ENCODE data around the gene SYNC. TPM values are rescaled to one million over a fixed set of nuclear protein-coding genes. Genes with fewer than 3 reads are reported as not detected.
A peak's percentile ranks its signal among the peaks of the same experiment; 100 is the strongest.
"Not testable (repeated sequence)": the region's sequence is repeated elsewhere in the genome, so short reads cannot be mapped to it uniquely, and the experiment has no call there.

SYNC gene
- total RNA-seq, 2 experiments from 2014 or later = not detected

DNA sequence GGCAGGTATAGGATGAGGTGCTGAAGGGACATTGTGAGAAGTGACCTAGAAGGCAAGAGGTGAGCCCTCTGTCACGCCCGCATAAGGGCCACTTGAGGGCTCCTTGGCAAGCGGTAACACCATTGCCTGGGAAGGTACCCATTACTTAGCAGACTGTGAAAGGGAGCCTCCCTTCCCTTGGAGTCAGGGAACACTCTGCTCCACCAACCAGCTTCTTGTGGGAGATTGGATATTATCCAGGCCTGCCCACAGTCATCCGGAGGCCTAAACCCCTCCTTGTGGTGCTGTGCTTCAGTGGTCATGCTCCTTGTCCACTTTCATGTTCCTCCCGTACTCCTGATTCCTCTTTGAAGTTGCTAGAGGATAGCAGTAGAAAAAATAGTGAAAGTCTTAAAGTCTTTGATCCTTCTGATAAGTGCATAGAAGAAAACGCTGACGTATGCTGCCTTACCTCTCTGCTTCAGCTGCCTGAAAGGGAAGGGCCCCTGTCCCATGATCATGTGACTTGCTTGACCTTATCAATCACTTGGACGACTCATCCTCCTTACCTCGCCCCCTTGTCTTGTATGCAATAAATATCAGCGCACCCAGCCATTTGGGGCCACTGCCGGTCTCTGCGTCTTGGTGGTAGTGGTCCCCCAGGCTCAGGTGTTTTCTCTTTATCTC is 35.5 kb downstream of the SYNC start:
- peaks cover 5% of the 10 kb centered on the region for H3K4me1 Mint-ChIP-seq
- H3K9me3 Mint-ChIP-seq = no peaks in the 10 kb centered on the region
- peaks cover 26% of the 10 kb centered on the region for H3K36me3 Mint-ChIP-seq
- H3K27me3 Mint-ChIP-seq = no peaks in the 10 kb centered on the region
- POLR2A ChIA-PET = interaction anchor here (1.1 kb wide), 1 partner anchor 10 kb away, joined by 3 read pairs; no protein-coding TSS in a partner anchor
- ATAC-seq (ENCODE audit: low read depth) (no peak), DNase-seq (no peak)
- H3K27ac Mint-ChIP-seq = no peak overlapping the region
- no peak overlapping the region for H3K4me3 Mint-ChIP-seq

DNA sequence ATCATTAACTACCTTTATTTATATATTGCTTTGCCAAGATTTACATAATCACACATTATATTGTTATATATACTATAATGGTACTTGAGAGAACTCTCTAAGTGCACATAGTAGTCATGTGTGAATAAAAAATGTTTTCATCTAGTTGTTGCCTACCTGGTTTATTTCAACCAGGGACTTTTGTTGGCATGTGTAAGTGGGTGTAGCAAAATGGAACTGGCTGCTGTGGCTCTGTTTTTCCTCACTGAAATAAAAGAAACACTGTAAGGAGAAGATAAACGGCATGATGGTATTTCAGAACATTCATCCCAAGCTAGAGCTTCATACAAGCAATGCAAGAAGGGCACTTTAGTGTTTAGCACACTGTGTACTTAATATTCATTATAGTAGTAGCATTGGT is 36.7 kb downstream of the SYNC start:
- no peak for DNase-seq
- Mint-ChIP-seq H3K4me3 (no peak overlapping the region), H3K36me3 (peaks cover 26% of the 10 kb centered on the region), H3K27me3 (no peaks in the 10 kb centered on the region), H3K27ac (no peak overlapping the region), H3K9me3 (no peaks in the 10 kb centered on the region), H3K4me1 (peaks cover 7% of the 10 kb centered on the region)
- POLR2A ChIA-PET = interaction anchor here (1.1 kb wide), 1 partner anchor 11 kb away, joined by 3 read pairs; no protein-coding TSS in a partner anchor
- ATAC-seq (ENCODE audit: low read depth) = no peak

- H3K36me3 Mint-ChIP-seq = peaks cover 46% of the 10 kb centered on the region
- H3K4me1 Mint-ChIP-seq = peaks cover 28% of the 10 kb centered on the region
- no peak for DNase-seq
- no peak overlapping the region for H3K4me3 Mint-ChIP-seq
- POLR2A ChIA-PET = no interaction called here
- H3K9me3 Mint-ChIP-seq = no peaks in the 10 kb centered on the region
- H3K27me3 Mint-ChIP-seq = no peaks in the 10 kb centered on the region
- no peak overlapping the region for H3K27ac Mint-ChIP-seq
- no peak for ATAC-seq (ENCODE audit: low read depth)
These were observed 43.0 kb downstream of the SYNC start for GRCh38 chr1:32659581-32659980.

GRCh38 chr1:32652244-32652962 is 50.2 kb downstream of the SYNC start:
- Mint-ChIP-seq H3K27me3 (no peaks in the 10 kb centered on the region), H3K4me1 (peaks cover 36% of the 10 kb centered on the region), H3K9me3 (no peaks in the 10 kb centered on the region), H3K27ac (peak overlapping the region; percentile 98), H3K4me3 (peak overlapping the region; percentile 91), H3K36me3 (peaks cover 27% of the 10 kb centered on the region)
- ATAC-seq (ENCODE audit: low read depth) (no peak), DNase-seq (no peak)
- POLR2A ChIA-PET = interaction anchor here (1.2 to 3.0 kb wide), 3 partner anchors 10 to 25 kb away, joined by 3 to 14 read pairs (median 4); no protein-coding TSS in a partner anchor

- Mint-ChIP-seq H3K36me3 (peaks cover 24% of the 10 kb centered on the region), H3K4me3 (peak overlapping the region; percentile 91), H3K27ac (peak overlapping the region; percentile 98), H3K27me3 (no peaks in the 10 kb centered on the region), H3K9me3 (no peaks in the 10 kb centered on the region), H3K4me1 (peaks cover 34% of the 10 kb centered on the region)
- ATAC-seq (ENCODE audit: low read depth) (peak; percentile 5), DNase-seq (no peak)
- POLR2A ChIA-PET = interaction anchor here (0.6 to 3.0 kb wide), 13 partner anchors 11 to 360 kb away, joined by 3 to 14 read pairs (median 4); partner anchors contain the start of genes BSDC1, HDAC1, MARCKSL1 and S100PBP
These were observed 51.0 kb downstream of the SYNC start for GRCh38 chr1:32651461-32652073.

- Mint-ChIP-seq H3K4me1 (peaks cover 33% of the 10 kb centered on the region), H3K9me3 (no peaks in the 10 kb centered on the region), H3K27me3 (no peaks in the 10 kb centered on the region), H3K27ac (peak within 1 kb of the TSS; percentile 98), H3K4me3 (peak within 1 kb of the TSS; percentile 91), H3K36me3 (peaks cover 24% of the 10 kb centered on the region)
- POLR2A ChIA-PET = interaction anchor here (0.6 to 3.0 kb wide), 19 partner anchors 9 to 728 kb away, joined by 3 to 14 read pairs (median 4); partner anchors contain the start of genes BSDC1, HDAC1, KPNA6 and MARCKSL1
- ATAC-seq (ENCODE audit: low read depth) (peak; percentile 89), DNase-seq (peak; percentile 100)
These were observed 51.7 kb downstream of the SYNC start, which contains the start of gene RBBP4 for GRCh38 chr1:32650752-32651460. Gene RBBP4 (plus strand): TSS chr1:32651208. CDS start chr1:32651307, 99 bp downstream.

DNA sequence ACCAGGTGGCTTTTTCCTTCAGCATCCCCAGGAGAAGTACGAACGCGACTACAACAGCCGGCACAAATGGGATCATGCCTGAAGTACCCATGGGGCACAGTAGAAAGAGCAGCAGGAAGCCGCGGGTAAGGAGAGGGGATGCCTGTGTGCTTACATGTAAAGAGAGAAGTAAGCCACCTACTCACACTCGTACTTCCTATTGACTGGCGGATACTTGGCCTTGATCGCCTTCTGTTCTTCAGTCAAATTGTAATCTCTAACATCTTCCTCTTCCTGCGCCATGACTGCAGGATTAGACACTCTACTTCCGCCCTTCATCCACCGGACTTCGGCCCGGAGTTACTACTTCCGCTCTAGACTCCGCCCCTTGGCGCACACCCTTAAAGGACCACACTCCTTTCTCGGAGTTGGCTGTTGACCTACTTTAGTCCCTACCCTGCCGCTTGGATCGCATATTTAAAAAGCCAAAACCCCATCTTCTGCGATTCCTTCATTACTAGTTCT is 52.3 kb downstream of the SYNC start, which contains the start of gene ZBTB8OS:
ZBTB8OS (minus strand) TSS at position 303 of the 504 bp plus-strand sequence; CDS start at position 282, 21 bp downstream.
- H3K4me3 Mint-ChIP-seq = peak within 1 kb of the TSS; percentile 91
- H3K27ac Mint-ChIP-seq = peak within 1 kb of the TSS; percentile 98
- DNase-seq (peak; percentile 78), ATAC-seq (ENCODE audit: low read depth) (peak; percentile 71)
- POLR2A ChIA-PET = interaction anchor here (0.6 to 3.0 kb wide), 17 partner anchors 8 to 727 kb away, joined by 3 to 14 read pairs (median 4); partner anchors contain the start of genes BSDC1, KPNA6, MARCKSL1 and S100PBP
- H3K9me3 Mint-ChIP-seq = no peaks in the 10 kb centered on the region
- H3K36me3 Mint-ChIP-seq = peaks cover 20% of the 10 kb centered on the region
- peaks cover 29% of the 10 kb centered on the region for H3K4me1 Mint-ChIP-seq
- no peaks in the 10 kb centered on the region for H3K27me3 Mint-ChIP-seq

DNA sequence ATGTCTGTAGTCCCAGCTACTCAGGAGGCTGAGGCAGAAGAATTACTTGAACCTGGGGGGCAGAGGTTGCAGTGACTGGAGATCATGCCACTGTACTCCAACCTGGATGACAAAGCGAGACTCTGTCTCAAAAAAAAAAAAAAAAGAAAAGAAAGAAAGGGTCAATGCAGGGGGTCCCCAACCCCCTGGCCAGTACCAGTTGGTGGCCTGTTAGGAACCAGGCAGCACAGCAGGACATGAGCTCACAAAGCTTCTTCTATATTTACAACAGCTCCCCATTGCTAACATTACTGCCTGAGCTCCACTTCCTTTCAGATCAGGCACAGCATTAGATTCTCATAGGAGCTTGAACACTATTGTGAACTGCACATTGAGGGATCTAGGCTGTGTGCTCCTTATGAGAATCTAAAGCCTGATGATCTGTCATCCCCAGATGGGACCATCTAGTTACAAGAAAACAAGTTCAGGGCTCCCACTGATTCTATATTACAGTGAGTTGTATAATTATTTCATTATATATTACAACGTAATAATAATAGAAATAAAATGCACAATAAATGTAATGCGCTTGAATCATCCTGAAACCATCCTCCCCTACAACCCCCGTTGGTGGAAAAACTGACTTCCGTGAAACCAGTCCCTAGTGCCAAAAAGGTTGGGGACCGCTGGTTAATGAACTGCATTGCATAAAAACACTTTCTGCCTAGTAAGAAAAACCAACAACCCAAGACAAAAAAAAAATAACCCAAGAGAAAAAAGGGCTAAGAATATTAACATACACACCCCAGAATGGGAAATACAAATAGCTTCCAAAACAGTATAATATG is 55.0 kb downstream of the SYNC start:
- no peaks in the 10 kb centered on the region for H3K27me3 Mint-ChIP-seq
- no peaks in the 10 kb centered on the region for H3K9me3 Mint-ChIP-seq
- peak overlapping the region; percentile 67 for H3K27ac Mint-ChIP-seq
- DNase-seq (no peak), ATAC-seq (ENCODE audit: low read depth) (no peak)
- peak overlapping the region; percentile 91 for H3K4me3 Mint-ChIP-seq
- H3K36me3 Mint-ChIP-seq = peaks cover 8% of the 10 kb centered on the region
- peaks cover 14% of the 10 kb centered on the region for H3K4me1 Mint-ChIP-seq
- POLR2A ChIA-PET = no interaction called here

GRCh38 chr1:32644426-32644825 is 58.1 kb downstream of the SYNC start:
- POLR2A ChIA-PET = no interaction called here

GRCh38 chr1:32642292-32642827 is 60.2 kb downstream of the SYNC start:
- not testable (repeated sequence) for ATAC-seq (ENCODE audit: low read depth); H3K36me3 Mint-ChIP-seq; H3K27me3 Mint-ChIP-seq; H3K4me1 Mint-ChIP-seq; DNase-seq; H3K4me3 Mint-ChIP-seq; H3K27ac Mint-ChIP-seq; H3K9me3 Mint-ChIP-seq
- POLR2A ChIA-PET = interaction anchor here (1.1 kb wide), 1 partner anchor 8 kb away, joined by 3 read pairs; no protein-coding TSS in a partner anchor

More at GRCh38 chr1:32644426-32644825, 58.1 kb downstream of the SYNC start:
- Mint-ChIP-seq H3K4me1 (peaks cover 14% of the 10 kb centered on the region), H3K27ac (no peak overlapping the region), H3K4me3 (no peak overlapping the region), H3K9me3 (no peaks in the 10 kb centered on the region), H3K36me3 (peaks cover 7% of the 10 kb centered on the region), H3K27me3 (no peaks in the 10 kb centered on the region)
- DNase-seq = no peak
- ATAC-seq (ENCODE audit: low read depth) = no peak

- H3K9me3 Mint-ChIP-seq = no peaks in the 10 kb centered on the region
- no peak overlapping the region for H3K4me3 Mint-ChIP-seq
- no peaks in the 10 kb centered on the region for H3K27me3 Mint-ChIP-seq
- DNase-seq (no peak), ATAC-seq (ENCODE audit: low read depth) (no peak)
- peaks cover 7% of the 10 kb centered on the region for H3K36me3 Mint-ChIP-seq
- no peak overlapping the region for H3K27ac Mint-ChIP-seq
- peaks cover 8% of the 10 kb centered on the region for H3K4me1 Mint-ChIP-seq
- POLR2A ChIA-PET = interaction anchor here (1.7 kb wide), 1 partner anchor 11 kb away, joined by 6 read pairs; the partner anchor contains the start of genes RBBP4 and ZBTB8OS
These were observed 63.0 kb downstream of the SYNC start for GRCh38 chr1:32639489-32640075.
